ENCODE measurements around the gene PI4KA.

- TF ChIP-seq CTCF (conservative IDR thresholded peaks at IDR 0.05; ENCODE audit: low read depth in 2 of 2) (no peak), EZH2phosphoT487 (IDR thresholded peaks at IDR 0.05; ENCODE audit: unreplicated experiment) (no peak), CREB1 (CRISPR knock-in tag; IDR thresholded peaks at IDR 0.05; ENCODE audit: low read depth) (no peak), POLR2AphosphoS5 (IDR thresholded peaks at IDR 0.05; ENCODE audit: low read depth) (no peak), ZNF462 (CRISPR knock-in tag; IDR thresholded peaks at IDR 0.05) (no peak), EZH2 (IDR thresholded peaks at IDR 0.05; ENCODE audit: low read depth, unreplicated experiment) (no peak), ZNF114 (CRISPR knock-in tag; IDR thresholded peaks at IDR 0.05) (no peak), JUNB (IDR thresholded peaks at IDR 0.05; ENCODE audit: unreplicated experiment) (no peak)
- TF ChIP-seq, protein P1, sequence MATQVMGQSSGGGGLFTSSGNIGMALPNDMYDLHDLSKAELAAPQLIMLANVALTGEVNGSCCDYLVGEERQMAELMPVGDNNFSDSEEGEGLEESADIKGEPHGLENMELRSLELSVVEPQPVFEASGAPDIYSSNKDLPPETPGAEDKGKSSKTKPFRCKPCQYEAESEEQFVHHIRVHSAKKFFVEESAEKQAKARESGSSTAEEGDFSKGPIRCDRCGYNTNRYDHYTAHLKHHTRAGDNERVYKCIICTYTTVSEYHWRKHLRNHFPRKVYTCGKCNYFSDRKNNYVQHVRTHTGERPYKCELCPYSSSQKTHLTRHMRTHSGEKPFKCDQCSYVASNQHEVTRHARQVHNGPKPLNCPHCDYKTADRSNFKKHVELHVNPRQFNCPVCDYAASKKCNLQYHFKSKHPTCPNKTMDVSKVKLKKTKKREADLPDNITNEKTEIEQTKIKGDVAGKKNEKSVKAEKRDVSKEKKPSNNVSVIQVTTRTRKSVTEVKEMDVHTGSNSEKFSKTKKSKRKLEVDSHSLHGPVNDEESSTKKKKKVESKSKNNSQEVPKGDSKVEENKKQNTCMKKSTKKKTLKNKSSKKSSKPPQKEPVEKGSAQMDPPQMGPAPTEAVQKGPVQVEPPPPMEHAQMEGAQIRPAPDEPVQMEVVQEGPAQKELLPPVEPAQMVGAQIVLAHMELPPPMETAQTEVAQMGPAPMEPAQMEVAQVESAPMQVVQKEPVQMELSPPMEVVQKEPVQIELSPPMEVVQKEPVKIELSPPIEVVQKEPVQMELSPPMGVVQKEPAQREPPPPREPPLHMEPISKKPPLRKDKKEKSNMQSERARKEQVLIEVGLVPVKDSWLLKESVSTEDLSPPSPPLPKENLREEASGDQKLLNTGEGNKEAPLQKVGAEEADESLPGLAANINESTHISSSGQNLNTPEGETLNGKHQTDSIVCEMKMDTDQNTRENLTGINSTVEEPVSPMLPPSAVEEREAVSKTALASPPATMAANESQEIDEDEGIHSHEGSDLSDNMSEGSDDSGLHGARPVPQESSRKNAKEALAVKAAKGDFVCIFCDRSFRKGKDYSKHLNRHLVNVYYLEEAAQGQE (IDR thresholded peaks at IDR 0.05; ENCODE audit: unreplicated experiment) = no peak
These were observed 109.2 kb downstream of the PI4KA start for GRCh38 chr22:20749453-20749852.
